ENCODE data around the gene FOXP1. TPM values are rescaled to one million over a fixed set of nuclear protein-coding genes. Genes with fewer than 3 reads are reported as not detected.

Gene FOXP1
- total RNA-seq, 1 donor from 2014 or later = 27.3 TPM

DNA sequence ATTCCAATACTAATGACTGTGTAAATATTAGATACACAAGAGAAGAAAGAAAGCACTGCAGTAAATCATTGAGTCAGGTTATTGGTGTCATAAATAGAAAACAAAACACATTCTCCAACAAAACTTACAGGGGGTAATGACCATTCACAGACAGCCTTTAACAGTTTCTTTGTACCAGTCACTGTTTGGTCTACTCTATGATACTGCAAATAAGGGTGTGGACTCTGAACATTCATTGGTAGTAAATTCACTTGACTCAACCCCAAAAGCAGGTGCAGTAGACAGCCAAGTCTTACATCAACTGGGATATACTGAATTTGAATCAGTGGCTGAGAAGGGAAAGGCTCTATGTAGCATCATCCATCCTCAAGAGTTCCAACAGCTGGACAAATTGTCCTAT is 463.5 kb downstream of the FOXP1 start:
- Mint-ChIP-seq H3K36me3 (no peaks in the 10 kb centered on the region), H3K4me1 (peaks cover 7% of the 10 kb centered on the region), H3K27ac (no peak overlapping the region), H3K9me3 (no peaks in the 10 kb centered on the region), H3K4me3 (no peak overlapping the region), H3K27me3 (ENCODE audit: insufficient read depth, low read depth) (no peaks in the 10 kb centered on the region)
- DNase-seq (ENCODE audit: low spot score) = no peak
- Histone ChIP-seq H2AFZ (replicated peaks) (no peak overlapping the region), H3F3A (ENCODE audit: low read depth) (no peaks in the 10 kb centered on the region), H3K27ac (no peak overlapping the region), H3K79me2 (ENCODE audit: low read depth) (no peaks in the 10 kb centered on the region), H3K36me3 (no peaks in the 10 kb centered on the region), H3K9me3 (ENCODE audit: low read depth) (no peaks in the 10 kb centered on the region), H4K20me1 (ENCODE audit: low read depth) (no peaks in the 10 kb centered on the region), H3K9ac (no peak overlapping the region), H3K4me2 (no peak overlapping the region), H3K27me3 (no peaks in the 10 kb centered on the region), H3K4me1 (no peaks in the 10 kb centered on the region), H3K4me3 (no peak overlapping the region)
- TF ChIP-seq EZH2 (IDR thresholded peaks at IDR 0.05) (no peak), EZH2phosphoT487 (IDR thresholded peaks at IDR 0.05) (no peak)
- TF ChIP-seq, protein P1, sequence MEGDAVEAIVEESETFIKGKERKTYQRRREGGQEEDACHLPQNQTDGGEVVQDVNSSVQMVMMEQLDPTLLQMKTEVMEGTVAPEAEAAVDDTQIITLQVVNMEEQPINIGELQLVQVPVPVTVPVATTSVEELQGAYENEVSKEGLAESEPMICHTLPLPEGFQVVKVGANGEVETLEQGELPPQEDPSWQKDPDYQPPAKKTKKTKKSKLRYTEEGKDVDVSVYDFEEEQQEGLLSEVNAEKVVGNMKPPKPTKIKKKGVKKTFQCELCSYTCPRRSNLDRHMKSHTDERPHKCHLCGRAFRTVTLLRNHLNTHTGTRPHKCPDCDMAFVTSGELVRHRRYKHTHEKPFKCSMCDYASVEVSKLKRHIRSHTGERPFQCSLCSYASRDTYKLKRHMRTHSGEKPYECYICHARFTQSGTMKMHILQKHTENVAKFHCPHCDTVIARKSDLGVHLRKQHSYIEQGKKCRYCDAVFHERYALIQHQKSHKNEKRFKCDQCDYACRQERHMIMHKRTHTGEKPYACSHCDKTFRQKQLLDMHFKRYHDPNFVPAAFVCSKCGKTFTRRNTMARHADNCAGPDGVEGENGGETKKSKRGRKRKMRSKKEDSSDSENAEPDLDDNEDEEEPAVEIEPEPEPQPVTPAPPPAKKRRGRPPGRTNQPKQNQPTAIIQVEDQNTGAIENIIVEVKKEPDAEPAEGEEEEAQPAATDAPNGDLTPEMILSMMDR (IDR thresholded peaks at IDR 0.05) = no peak

DNA sequence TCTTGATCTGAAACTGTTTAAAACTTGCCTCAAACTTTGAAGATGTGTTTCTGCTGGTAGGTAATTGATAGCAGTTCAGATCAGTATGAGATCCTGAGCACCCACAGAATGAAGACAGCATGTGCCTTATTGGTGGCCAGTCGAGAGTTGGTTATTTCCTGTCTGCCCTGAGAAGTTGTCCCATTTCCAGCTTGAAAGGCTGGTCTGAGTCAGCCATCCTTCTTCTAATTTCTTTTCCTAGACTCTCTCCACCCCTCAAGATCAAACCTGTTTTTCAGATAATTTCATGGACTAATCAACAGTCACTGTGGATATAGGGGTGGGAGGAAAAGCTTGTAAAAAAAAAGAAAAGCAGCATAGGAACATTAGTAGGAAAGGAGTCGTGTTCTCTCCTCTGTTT is 464.4 kb downstream of the FOXP1 start:
- TF ChIP-seq EZH2 (IDR thresholded peaks at IDR 0.05) (no peak), EZH2phosphoT487 (IDR thresholded peaks at IDR 0.05) (no peak)
- TF ChIP-seq, protein P1 (IDR thresholded peaks at IDR 0.05) = no peak
- H3K9me3 Mint-ChIP-seq = no peaks in the 10 kb centered on the region
- no peak for DNase-seq (ENCODE audit: low spot score)
- Histone ChIP-seq H3K36me3 (no peaks in the 10 kb centered on the region), H3K4me3 (no peak overlapping the region), H3K9ac (no peak overlapping the region), H2AFZ (replicated peaks) (no peak overlapping the region), H3K4me2 (no peak overlapping the region), H3K27me3 (no peaks in the 10 kb centered on the region), H3K4me1 (no peaks in the 10 kb centered on the region), H3K27ac (no peak overlapping the region), H4K20me1 (ENCODE audit: low read depth) (peaks cover 4% of the 10 kb centered on the region), H3F3A (ENCODE audit: low read depth) (no peaks in the 10 kb centered on the region), H3K79me2 (ENCODE audit: low read depth) (no peaks in the 10 kb centered on the region), H3K9me3 (ENCODE audit: low read depth) (no peaks in the 10 kb centered on the region)
- H3K4me3 Mint-ChIP-seq = no peak overlapping the region
- peaks cover 14% of the 10 kb centered on the region for H3K4me1 Mint-ChIP-seq
- no peaks in the 10 kb centered on the region for H3K27me3 Mint-ChIP-seq (ENCODE audit: insufficient read depth, low read depth)
- H3K27ac Mint-ChIP-seq = no peak overlapping the region
- no peaks in the 10 kb centered on the region for H3K36me3 Mint-ChIP-seq

DNA sequence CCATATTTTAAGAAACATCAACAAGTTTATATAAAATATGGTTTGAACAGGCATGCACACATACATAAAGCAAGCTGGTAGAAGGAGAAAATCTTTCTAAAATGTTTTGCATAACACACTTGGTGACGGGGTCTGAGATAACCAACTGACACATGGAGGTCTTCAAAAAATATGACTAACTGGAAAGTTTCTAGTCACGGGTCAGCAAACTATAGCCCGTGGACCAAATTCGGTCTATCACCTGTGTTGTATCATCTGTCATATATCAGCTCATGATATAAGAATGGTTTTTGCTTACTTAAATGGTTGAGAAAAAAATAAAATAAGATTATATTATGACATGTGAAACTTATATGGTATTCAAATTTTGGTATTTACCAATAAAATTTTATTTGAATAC is 465.1 kb downstream of the FOXP1 start:
- Histone ChIP-seq H3K4me2 (no peak overlapping the region), H2AFZ (replicated peaks) (no peak overlapping the region), H4K20me1 (ENCODE audit: low read depth) (peaks cover 6% of the 10 kb centered on the region), H3F3A (ENCODE audit: low read depth) (no peaks in the 10 kb centered on the region), H3K4me1 (no peaks in the 10 kb centered on the region), H3K9ac (no peak overlapping the region), H3K27me3 (no peaks in the 10 kb centered on the region), H3K27ac (no peak overlapping the region), H3K36me3 (no peaks in the 10 kb centered on the region), H3K9me3 (ENCODE audit: low read depth) (no peaks in the 10 kb centered on the region), H3K4me3 (no peak overlapping the region), H3K79me2 (ENCODE audit: low read depth) (no peaks in the 10 kb centered on the region)
- H3K27ac Mint-ChIP-seq = no peak overlapping the region
- no peaks in the 10 kb centered on the region for H3K27me3 Mint-ChIP-seq (ENCODE audit: insufficient read depth, low read depth)
- TF ChIP-seq EZH2phosphoT487 (IDR thresholded peaks at IDR 0.05) = no peak
- TF ChIP-seq EZH2 (IDR thresholded peaks at IDR 0.05) = no peak
- TF ChIP-seq, protein P1 (IDR thresholded peaks at IDR 0.05) = no peak
- no peaks in the 10 kb centered on the region for H3K36me3 Mint-ChIP-seq
- no peaks in the 10 kb centered on the region for H3K9me3 Mint-ChIP-seq
- H3K4me1 Mint-ChIP-seq = peaks cover 16% of the 10 kb centered on the region
- no peak for DNase-seq (ENCODE audit: low spot score)
- H3K4me3 Mint-ChIP-seq = no peak overlapping the region

Measured in neural progenitor cell (in vitro differentiated cells).